Ovary (tissue), 3 donors: ENCODE results near the gene ACVR1B.

Experiments
- CTCF ChIP-seq, 3 donors: fragments of 450-650 bp in 2 of 3; fragments of 200-600 bp in 1 of 3; IDR thresholded peaks; one replicate each; pipeline versions ENCODE4 v1.5.1 to v1.8.0; 2016 to 2022; ENCODE audit warnings: antibody characterized with exemption in 3 of 3, mild to moderate bottlenecking in 1 of 3
- EP300 ChIP-seq: sonication (generic); formaldehyde crosslinking; IDR thresholded peaks from one replicate; pipeline ENCODE4 v1.6.1; 2017; ENCODE audit warnings: antibody characterized with exemption
- POLR2A ChIP-seq: fragments of 450-650 bp; IDR thresholded peaks from one replicate; pipeline ENCODE4 v1.6.1; 2017; ENCODE audit warnings: antibody characterized with exemption, mild to moderate bottlenecking, moderate library complexity
- donor health status: DM: no; HTN: no; CAD: no.

GRCh38 chr12:51972849-51973273 is 21.4 kb downstream of the ACVR1B start:
- no peak for TF ChIP-seq CTCF (IDR thresholded peaks at IDR 0.05)
- TF ChIP-seq POLR2A, result no peak
- no peak for TF ChIP-seq EP300
